ENCODE data around the gene FOXP4.

GRCh38 chr6:41549673-41550072, 3.5 kb downstream of the FOXP4 start:
- TF ChIP-seq POLR2A (IDR thresholded peaks at IDR 0.05; ENCODE audit: low read depth, low read length): no peak
- no peak for TF ChIP-seq POLR2AphosphoS5 (IDR thresholded peaks at IDR 0.05; ENCODE audit: low read depth, low read length)
- no peak for TF ChIP-seq TAF1 (IDR thresholded peaks at IDR 0.05; ENCODE audit: borderline replicate concordance, low read depth, low read length)
